Osteoblast (primary cell): ENCODE measurements around the gene HTR1E. TPM values are rescaled to one million over a fixed set of nuclear protein-coding genes. Genes with fewer than 3 reads are reported as not detected.

Experiments used
- DNase-seq: peaks from one replicate; pipeline ENCODE4 v3.0.0; 2011; ENCODE audit warnings: low spot score, mixed read lengths; ENCODE audit not compliant: insufficient read length; ENCODE audit errors: missing footprints
- H2AFZ ChIP-seq: 2 replicates; pipeline ENCODE4 v1.6.0; 2011; ENCODE audit warnings: mild to moderate bottlenecking, low read length
- H3K27ac ChIP-seq: 2 replicates; pipeline ENCODE4 v1.5.1; 2011; ENCODE audit warnings: mild to moderate bottlenecking, low read depth, low read length, moderate library complexity
- H3K27me3 ChIP-seq: 2 replicates; pipeline ENCODE4 v1.6.0; 2012; ENCODE audit warnings: mild to moderate bottlenecking, control low read depth, inconsistent platforms, low read length, moderate library complexity; ENCODE audit not compliant: insufficient read depth
- H3K36me3 ChIP-seq: 2 replicates; pipeline ENCODE4 v1.5.1; 2011; ENCODE audit warnings: mild to moderate bottlenecking, low read length, control low read depth, moderate library complexity; ENCODE audit not compliant: insufficient read depth
- H3K4me1 ChIP-seq: 2 replicates; pipeline ENCODE4 v1.5.1; 2011; ENCODE audit warnings: mild to moderate bottlenecking, low read length, control low read depth, moderate library complexity; ENCODE audit not compliant: insufficient read depth
- H3K4me2 ChIP-seq: 2 replicates; pipeline ENCODE4 v1.6.0; 2011; ENCODE audit warnings: mild to moderate bottlenecking, low read length; ENCODE audit not compliant: insufficient read depth
- H3K4me3 ChIP-seq: fragments of 200-600 bp; sonication (generic); 3 replicates; pipeline ENCODE4 v1.5.1; 2012; ENCODE audit warnings: mild to moderate bottlenecking, low read length, inconsistent platforms; ENCODE audit not compliant: insufficient read depth
- H3K79me2 ChIP-seq: 2 replicates; pipeline ENCODE4 v1.6.0; 2012; ENCODE audit warnings: mild to moderate bottlenecking, low read length, control low read depth, inconsistent platforms; ENCODE audit not compliant: insufficient read depth
- H3K9me3 ChIP-seq: 2 replicates; pipeline ENCODE4 v1.5.1; 2011; ENCODE audit warnings: low read depth, low read length, control low read depth
- H4K20me1 ChIP-seq: 2 replicates; pipeline ENCODE4 v1.6.0; 2012; ENCODE audit warnings: mild to moderate bottlenecking, low read length, control low read depth; ENCODE audit not compliant: insufficient read depth
- total RNA-seq: library from RNA; depleted of rRNA; stranded (reverse); fragments of >200 nt; gene quantifications from 2 replicates; pipeline ENCODE4 v1.2.3, GENCODE V29; 2012
- TF ChIP-seq, protein P1 (sequence below): IDR thresholded peaks from 2 replicates; pipeline ENCODE4 v1.5.1; 2011; ENCODE audit warnings: mild to moderate bottlenecking, low read depth, low read length, moderate library complexity; ENCODE audit errors: extremely low read depth

Gene HTR1E
- total RNA-seq, 1 donor: not detected

DNA sequence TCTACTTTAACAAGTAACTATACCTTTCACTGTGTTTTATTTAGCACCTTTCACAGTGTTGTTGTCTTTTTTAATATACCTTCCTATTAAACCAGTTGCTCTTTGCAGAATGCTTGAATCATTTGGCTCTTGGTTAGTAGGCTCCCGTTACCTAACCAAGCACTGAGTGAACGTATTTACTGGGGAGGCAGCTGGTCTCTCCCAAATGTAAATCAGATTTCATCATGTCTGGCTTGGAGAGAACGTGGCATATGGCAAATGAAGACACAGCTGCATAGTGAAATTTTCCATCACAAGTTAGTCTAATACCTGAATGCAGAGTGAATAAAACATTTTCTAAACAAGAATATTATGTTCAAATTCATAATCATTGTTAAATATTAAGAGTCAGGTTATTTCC, 12.4 kb downstream of the HTR1E start:
- Histone ChIP-seq H3K79me2 (no peaks in the 10 kb centered on the region), H3K4me3 (no peak overlapping the region), H4K20me1 (no peaks in the 10 kb centered on the region), H3K4me2 (no peak overlapping the region), H3K27me3 (no peaks in the 10 kb centered on the region), H3K27ac (no peak overlapping the region), H2AFZ (no peak overlapping the region), H3K36me3 (no peaks in the 10 kb centered on the region), H3K4me1 (no peaks in the 10 kb centered on the region), H3K9me3 (no peaks in the 10 kb centered on the region)
- TF ChIP-seq, protein P1, sequence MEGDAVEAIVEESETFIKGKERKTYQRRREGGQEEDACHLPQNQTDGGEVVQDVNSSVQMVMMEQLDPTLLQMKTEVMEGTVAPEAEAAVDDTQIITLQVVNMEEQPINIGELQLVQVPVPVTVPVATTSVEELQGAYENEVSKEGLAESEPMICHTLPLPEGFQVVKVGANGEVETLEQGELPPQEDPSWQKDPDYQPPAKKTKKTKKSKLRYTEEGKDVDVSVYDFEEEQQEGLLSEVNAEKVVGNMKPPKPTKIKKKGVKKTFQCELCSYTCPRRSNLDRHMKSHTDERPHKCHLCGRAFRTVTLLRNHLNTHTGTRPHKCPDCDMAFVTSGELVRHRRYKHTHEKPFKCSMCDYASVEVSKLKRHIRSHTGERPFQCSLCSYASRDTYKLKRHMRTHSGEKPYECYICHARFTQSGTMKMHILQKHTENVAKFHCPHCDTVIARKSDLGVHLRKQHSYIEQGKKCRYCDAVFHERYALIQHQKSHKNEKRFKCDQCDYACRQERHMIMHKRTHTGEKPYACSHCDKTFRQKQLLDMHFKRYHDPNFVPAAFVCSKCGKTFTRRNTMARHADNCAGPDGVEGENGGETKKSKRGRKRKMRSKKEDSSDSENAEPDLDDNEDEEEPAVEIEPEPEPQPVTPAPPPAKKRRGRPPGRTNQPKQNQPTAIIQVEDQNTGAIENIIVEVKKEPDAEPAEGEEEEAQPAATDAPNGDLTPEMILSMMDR: no peak
- DNase-seq: no peak

DNA sequence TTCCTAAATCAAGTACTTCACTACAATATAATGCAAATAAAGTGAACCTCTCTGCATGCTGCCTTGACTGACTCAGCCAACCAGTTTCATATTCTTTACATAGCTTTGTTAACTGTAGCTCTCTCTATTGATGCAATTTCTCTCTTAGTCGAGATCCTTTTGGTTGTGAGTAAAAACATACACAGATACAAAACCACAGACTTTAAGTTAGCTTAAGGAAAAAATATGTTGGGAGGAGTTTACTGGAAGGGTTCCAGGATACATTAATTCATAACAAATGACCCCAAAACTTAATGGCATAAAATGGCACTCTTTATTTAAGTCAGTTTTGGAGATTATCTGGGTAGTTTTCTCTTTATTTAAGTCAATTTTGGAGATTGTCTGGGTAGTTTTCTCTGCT, 15.7 kb downstream of the HTR1E start:
- Histone ChIP-seq H3K36me3 (no peaks in the 10 kb centered on the region), H3K79me2 (no peaks in the 10 kb centered on the region), H2AFZ (no peak overlapping the region), H3K4me3 (no peak overlapping the region), H3K27ac (no peak overlapping the region), H3K27me3 (no peaks in the 10 kb centered on the region), H3K4me1 (no peaks in the 10 kb centered on the region), H4K20me1 (no peaks in the 10 kb centered on the region), H3K9me3 (no peaks in the 10 kb centered on the region), H3K4me2 (no peak overlapping the region)
- DNase-seq: no peak
- TF ChIP-seq, protein P1: no peak

DNA sequence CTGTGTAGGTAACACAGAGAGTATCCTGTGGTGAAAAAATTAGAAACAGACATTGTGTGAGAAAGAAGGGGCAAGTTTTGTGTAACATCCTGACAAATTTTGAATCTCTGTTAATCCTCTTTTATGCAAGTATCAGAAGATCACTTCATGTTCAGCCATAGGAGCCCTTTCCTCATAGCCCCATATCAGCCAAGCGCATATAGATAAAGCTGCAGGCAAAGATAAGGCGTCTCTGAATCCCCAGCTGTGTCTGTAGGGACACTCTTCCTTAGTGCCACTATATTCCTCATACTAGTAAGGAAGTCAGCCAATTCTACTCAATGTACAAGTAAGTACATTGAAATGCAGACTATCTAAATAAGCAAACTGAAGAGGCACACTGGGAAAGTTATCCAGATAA, 22.3 kb downstream of the HTR1E start:
- H3K27ac ChIP-seq: no peak overlapping the region
- no peaks in the 10 kb centered on the region for H3K27me3 ChIP-seq
- no peak for DNase-seq
- H3K9me3 ChIP-seq: no peaks in the 10 kb centered on the region
- H4K20me1 ChIP-seq: no peaks in the 10 kb centered on the region
- TF ChIP-seq, protein P1: no peak
- H3K4me2 ChIP-seq: no peak overlapping the region
- H3K4me1 ChIP-seq: no peaks in the 10 kb centered on the region
- H3K36me3 ChIP-seq: no peaks in the 10 kb centered on the region
- no peak overlapping the region for H2AFZ ChIP-seq
- H3K4me3 ChIP-seq: no peak overlapping the region
- H3K79me2 ChIP-seq: no peaks in the 10 kb centered on the region

DNA sequence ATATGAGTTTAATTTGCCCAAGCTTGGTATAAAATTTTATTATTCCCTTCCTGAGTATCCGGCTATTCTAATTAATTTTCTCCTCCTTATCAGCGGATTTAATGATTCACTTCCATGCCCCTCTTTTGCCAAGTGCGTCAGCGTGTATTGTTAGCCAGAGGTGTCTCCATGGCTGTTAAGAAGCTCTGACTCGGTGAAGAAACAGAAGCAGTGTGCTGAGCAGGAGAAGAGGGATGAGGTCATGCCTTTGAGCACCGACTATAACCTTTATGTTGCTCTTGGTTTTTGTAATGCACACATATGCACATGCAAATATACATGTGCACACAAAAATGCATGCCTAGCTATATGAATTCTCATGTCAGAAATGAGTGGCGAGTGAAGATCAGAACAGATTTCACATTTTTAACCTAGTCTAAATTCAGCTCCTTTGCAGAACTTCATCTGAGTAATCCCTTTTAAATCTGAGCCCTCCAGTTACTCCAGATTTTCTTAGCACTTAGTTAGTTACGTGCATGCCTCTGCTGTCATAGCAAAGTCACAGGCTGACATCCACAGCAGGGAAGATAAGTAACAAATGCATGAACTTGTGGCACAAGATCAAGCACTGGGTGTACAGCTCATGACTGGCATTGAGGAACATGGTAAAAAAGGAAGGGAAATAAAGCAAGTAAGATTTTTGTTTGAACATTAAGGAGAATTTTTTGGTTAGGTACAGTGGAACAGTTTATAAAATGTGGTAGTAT, 24.3 kb downstream of the HTR1E start:
- Histone ChIP-seq H3K9me3 (no peaks in the 10 kb centered on the region), H3K4me1 (no peaks in the 10 kb centered on the region), H2AFZ (no peak overlapping the region), H3K79me2 (no peaks in the 10 kb centered on the region), H3K36me3 (no peaks in the 10 kb centered on the region), H3K27me3 (no peaks in the 10 kb centered on the region), H3K27ac (no peak overlapping the region), H3K4me3 (no peak overlapping the region), H3K4me2 (no peak overlapping the region), H4K20me1 (no peaks in the 10 kb centered on the region)
- TF ChIP-seq, protein P1: no peak
- DNase-seq: no peak
